ENCODE data around the gene HRCT1.

Gene HRCT1

DNA sequence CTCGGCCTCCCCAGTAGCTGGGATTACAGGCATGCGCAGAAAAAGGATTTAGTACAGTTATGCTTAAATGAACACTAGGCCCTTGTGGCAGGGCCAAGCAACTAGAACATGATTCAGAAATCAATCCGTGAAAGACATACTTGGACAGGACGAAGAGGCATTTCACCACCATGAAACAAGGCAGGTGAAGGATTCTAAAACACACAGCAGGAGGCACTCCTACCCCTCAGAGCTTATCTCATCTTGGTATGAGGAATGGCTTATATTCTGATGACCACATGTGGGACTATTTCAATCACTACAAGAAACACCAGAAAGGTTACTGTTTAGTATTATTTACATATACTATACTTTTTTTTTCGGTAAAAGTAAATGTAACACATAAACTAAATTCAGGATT is 36.3 kb downstream of the HRCT1 start:
- DNase-seq (ENCODE audit: low read depth), result no peak

DNA sequence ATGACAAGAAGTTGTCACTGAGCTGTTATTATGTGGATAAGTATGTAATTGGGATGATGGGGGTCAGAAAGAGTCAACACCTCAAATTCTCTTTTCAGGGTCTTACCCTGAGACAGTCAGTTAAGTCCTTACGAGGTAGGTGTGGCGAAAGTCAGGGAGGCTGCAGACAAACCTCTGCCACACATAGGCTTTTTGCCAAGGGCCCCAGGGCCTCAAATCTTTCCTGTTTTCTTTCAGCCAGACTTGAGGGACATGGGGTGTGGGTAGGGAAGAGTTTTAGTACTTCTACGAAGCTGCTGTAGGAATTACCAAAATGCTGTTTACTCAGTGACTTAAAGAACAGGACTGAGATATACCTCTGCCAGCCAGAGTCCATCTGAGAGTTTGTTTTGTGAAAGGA is 38.2 kb downstream of the HRCT1 start:
- no peak for DNase-seq (ENCODE audit: low read depth)

DNA sequence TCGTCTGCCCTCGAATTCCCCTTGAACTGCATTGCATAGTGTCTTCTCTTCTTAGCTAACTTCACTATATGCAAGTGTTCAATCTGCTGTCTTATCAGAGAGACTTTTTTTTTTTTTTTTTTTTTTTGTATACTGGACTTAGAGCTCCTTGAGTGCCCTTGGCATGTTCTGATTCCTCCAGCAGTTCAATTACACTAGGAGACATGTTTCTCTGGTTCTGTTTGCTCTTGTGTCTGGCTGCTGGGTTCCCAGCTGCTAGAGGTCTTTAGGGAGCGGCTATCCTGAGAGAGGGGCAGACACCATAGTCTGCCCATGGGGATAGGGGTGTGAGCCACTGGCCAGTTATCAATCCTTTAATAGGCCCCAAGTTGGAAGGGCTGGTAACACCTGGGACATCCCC is 38.8 kb downstream of the HRCT1 start:
- DNase-seq (ENCODE audit: low read depth), result no peak

DNA sequence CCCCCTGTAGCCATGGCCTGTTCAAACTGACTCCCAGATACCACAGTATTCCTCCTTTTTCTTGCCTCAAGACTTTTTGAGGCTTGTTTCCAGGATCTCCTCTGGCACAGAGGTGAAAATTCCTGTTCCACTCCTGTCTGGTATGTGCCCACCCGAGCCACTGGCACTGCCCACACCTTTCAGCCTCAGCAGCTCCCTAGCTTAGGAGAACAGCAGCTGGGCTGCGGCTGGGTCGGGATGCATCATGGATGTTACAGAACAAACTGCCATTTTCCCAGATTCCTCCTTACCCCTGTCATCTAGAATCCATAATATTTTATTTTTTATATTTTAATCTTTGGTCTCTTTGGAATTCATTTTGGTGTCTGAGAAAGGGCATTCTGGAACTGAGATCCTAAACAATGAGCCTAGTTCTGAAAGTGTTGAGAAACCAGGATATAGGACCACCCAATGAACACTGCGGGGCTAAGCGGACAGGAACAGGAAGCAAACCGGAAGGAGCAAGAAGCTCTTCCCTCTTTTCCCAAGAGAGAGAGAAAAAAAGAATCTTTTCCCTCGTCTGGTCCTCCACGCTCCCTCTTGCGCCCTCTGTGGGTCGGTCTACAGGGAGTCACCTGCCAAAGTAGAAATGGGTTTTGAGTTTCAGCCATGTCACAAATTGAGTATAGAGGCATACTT is 39.5 kb downstream of the HRCT1 start:
- peak; percentile 90 for DNase-seq (ENCODE audit: low read depth)

DNA sequence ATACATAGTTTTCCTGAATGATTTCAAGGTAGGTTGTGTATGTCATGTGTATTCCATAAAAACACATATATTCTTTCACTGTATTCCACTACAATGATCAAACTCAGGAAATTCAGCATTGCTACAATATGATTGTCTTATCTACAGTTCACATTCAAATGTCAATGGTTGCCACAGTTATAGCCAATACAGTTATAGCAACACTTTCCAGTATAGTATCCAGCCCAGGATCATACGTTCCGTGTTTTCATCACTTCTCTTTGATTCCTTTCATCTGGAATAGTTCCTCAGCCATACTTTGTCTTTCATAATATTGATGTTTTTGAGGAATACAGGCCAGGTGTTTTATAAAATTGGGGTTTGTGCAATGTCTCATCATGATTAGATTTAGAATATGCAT is 42.4 kb downstream of the HRCT1 start:
- DNase-seq (ENCODE audit: low read depth), result no peak

DNA sequence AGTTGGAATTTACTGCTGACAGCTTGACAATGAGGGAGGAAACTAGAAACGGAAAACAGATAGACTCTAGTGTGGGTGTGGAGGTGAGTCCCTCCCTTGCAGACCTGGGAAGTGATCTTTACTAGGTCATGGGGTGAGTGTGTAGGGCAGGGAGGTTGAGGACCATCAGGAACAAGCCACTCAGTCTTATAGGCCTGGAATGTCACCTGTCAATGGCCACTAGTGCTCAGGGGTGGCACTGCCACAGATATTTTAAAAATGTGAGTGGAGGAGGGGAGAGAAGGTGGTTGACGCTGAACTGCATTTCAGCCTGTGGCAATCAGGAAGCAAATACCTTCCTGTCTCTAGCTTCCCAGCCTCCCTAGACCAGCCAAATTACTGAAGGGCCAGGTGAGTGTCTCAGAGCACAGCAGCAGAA is 42.9 kb downstream of the HRCT1 start:
- DNase-seq (ENCODE audit: low read depth), result no peak

DNA sequence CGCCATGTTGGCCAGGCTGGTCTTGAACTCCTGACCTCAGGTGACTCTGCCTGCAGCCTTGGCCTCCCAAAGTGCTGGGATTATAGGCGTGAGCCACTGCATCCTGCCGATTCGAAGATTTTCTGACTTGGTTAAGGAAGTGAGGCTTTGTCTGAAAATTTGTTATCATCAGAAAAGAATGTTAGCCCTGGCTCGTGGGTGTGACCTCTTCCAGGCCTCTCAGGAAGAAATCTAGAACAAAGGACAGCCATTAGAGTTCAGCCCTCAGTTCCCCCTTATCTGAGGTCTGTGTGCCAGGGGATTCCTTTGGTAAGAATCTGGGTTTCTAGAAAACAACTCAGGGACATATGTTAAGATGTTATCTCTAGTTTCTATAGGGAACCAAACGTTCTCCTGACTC is 45.7 kb downstream of the HRCT1 start:
- DNase-seq (ENCODE audit: low read depth), result peak; percentile 69

DNA sequence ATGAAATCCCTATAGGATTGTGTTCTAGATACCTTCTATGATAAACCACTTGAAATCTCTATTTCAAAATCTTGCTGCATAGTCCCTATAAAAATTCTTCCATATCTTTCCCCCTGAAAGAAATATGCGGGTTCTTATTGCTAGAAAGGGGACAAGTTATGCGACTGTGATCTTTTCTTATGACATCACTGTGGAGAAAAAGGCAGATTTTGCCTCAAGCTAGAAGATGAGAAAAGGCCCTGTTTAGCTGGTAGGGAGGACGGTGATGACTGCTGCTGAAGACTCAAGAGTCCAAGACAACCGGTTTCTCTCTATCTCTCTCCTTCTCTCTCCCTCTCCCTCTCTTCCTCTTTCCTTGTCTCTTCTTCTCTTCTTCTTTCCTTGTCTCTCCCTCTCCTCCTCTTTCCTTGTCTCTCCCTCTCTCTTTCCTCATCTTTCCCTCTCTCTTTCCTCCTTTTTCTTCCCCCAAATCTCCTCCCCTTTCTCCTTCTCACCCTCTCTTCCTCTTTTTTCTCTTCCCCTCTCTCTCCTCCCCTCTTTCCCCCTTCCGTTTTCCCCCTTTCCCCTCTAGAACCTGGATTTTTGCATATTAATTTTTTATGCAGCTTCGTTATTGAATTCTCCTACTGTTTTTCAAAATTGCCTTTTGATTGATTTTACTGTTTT is 46.7 kb downstream of the HRCT1 start:
- no peak for DNase-seq (ENCODE audit: low read depth)

DNA sequence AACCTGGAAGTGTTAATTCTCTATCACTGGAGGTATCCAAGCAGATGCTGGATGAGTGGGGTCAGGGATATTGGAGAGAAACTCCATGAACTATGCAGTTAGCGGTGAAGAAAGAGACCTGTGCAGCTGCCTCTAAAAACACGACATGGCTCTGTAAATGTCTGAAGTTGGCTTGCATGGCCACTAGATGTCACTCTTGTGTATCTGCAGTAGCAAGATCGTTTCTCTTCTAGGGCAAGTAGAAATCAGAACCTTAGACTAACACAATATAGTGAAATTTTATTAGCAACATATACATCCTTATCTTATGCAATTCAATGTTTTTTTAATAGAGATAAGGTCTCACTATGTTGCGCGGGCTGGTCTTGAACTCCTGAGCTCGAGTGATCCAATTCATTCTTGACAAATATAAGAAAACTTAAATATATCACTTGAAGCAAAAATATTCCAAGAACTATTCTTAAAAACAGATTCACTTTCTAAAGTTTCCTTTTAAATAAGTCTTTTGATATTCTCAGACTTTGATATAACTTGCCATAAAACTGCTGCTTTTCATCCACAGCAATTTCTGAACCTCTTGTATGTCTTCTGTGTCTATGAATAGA is 49.0 kb downstream of the HRCT1 start:
- DNase-seq (ENCODE audit: low read depth), result peak; percentile 79

DNA sequence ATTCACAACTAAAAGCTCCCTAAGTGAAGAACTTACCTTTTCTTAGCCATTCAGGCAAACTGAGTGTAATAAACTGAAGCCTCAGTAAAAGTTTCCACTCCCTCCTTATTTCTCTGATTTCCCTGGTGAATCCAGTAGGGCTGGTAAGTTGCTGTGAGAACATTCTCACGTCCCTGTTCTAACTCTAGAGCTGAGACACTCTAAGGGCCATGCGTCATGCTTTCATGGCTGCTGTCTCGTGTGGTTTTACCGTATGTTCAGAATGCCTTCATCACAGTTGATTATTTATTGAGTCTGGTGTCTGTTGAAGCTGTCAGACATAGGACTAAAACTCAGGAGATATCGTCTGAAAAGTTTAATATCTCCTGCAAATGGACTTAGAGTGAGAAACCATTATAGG is 50.6 kb downstream of the HRCT1 start:
- DNase-seq (ENCODE audit: low read depth), result peak; percentile 67
